Esophagus muscularis mucosa (tissue), 4 donors: ENCODE measurements around the gene CDC42BPA. TPM values are rescaled to one million over a fixed set of nuclear protein-coding genes. Genes with fewer than 3 reads are reported as not detected.
A peak's percentile ranks its signal among the peaks of the same experiment; 100 is the strongest.

ENCODE experiments used
- DNase-seq: peaks from one replicate; pipeline ENCODE4 v3.0.0-alpha.2; 2017; ENCODE audit errors: extremely low spot score
- H3K27ac ChIP-seq, 4 donors: fragments of 200-600 bp; sonication (generic); replicated peaks in 1 of 4; 1 replicate in 3 of 4; 2 replicates in 1 of 4; pipeline ENCODE4 v1.5.1; 2016 to 2019; ENCODE audit warnings: mild to moderate bottlenecking in 1 of 4
- H3K27me3 ChIP-seq, 4 donors: fragments of 200-600 bp; sonication (generic); one replicate each; pipeline versions ENCODE4 v1.5.1 to v1.6.0; 2016 to 2019
- H3K36me3 ChIP-seq, 4 donors: fragments of 200-600 bp; sonication (generic); one replicate each; pipeline ENCODE4 v1.5.1; 2016 to 2019
- H3K4me1 ChIP-seq, 4 donors: fragments of 200-600 bp; sonication (generic); one replicate each; pipeline ENCODE4 v1.5.1; 2016 to 2019
- H3K4me3 ChIP-seq, 4 donors: fragments of 200-600 bp; sonication (generic); 1 replicate in 2 of 4; 2 replicates in 2 of 4; pipeline ENCODE4 v1.5.1; 2016 to 2019; ENCODE audit warnings: mild to moderate bottlenecking in 4 of 4, moderate library complexity in 1 of 4
- H3K9me3 ChIP-seq, 4 donors: fragments of 200-600 bp; sonication (generic); 1 replicate in 3 of 4; 2 replicates in 1 of 4; pipeline ENCODE4 v1.5.1; 2016 to 2019
- EP300 ChIP-seq: sonication (generic); formaldehyde crosslinking; IDR thresholded peaks from one replicate; pipeline ENCODE4 v1.6.1; 2017; ENCODE audit warnings: antibody characterized with exemption
- POLR2A ChIP-seq: fragments of 450-650 bp; IDR thresholded peaks from one replicate; pipeline ENCODE4 v1.6.1; 2017; ENCODE audit warnings: antibody characterized with exemption, moderate library complexity, mild to moderate bottlenecking, low read depth
- POLR2AphosphoS5 ChIP-seq, 2 donors: sonication (generic); formaldehyde crosslinking; IDR thresholded peaks; one replicate each; pipeline ENCODE4 v1.6.1; 2017; ENCODE audit warnings: antibody characterized with exemption in 2 of 2
- WGBS: methylation state at CpG from one replicate; pipeline ENCODE4 v1.1.5; 2018; 5-methylcytosine and 5-hydroxymethylcytosine counted together
- intact Hi-C: fragments of 100-400 bp; cut with DNase I; formaldehyde crosslinking; loops from one replicate; pipeline ENCODE4 v1.15.1; 2023
- total RNA-seq, 4 donors: library from RNA; depleted of rRNA; stranded (reverse); fragments of >200 nt; gene quantifications; one replicate each; pipeline versions ENCODE4 v1.1.0 to v1.2.1, GENCODE V29; 2016
- TF ChIP-seq, protein P1 (sequence below), 3 experiments: fragments of 200-600 bp in 2 of 3; fragments of 450-650 bp in 1 of 3; sonication (generic) in 2 of 3; IDR thresholded peaks; one replicate each; pipeline ENCODE4 v1.5.1; 2017 to 2019; ENCODE audit warnings: antibody characterized with exemption in 3 of 3, mild to moderate bottlenecking in 2 of 3, moderate library complexity in 1 of 3

Gene CDC42BPA
- total RNA-seq = 10 to 100 TPM; 59.5 to 72.2 (median 69.7) TPM

DNA sequence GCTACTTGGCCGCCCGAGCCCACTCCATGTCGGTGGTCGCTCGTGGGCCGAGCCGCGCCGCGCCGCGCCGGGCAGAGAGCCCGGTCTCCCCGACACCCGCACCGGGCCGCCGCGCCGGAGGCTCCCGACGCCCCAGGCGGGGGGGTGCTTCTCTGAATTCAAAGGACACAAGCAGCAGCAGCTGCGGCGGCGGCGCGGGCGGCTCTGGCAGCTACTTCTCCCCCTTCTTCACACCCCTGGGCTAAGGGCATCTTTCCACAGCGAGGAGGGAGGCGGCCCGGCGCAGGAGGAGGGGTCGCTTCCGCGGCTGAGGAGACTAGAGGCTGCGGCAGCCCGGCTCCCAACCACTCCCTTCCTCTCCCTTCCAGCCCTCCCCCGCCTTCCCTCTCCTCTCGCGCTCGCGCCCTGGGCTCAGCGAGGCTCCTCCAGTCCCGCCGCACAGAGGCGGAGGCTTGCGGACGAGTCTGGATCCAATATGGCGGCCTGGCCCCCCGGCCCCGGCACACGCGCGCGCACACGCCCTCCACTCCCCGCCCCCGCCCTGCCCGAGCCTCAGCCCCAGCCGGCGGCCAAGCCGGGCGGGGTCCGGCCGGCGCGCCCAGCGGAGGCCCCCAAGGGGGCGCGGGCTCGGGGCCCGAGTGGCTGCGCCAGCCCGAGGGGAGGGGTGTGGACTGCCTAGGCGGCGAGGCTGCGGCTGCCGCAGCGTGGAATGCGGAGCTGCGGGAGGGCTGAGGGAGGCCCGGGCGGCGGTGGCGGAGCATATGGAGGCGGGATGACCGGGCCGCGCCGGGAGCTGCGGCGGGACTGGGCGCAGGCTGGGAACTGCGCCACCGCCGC, at the start of gene CDC42BPA:
Gene CDC42BPA (minus strand): TSS at position 477 of the 837 bp plus-strand sequence. CDS start 1,310 bp downstream, outside the sequence.
- peak within 1 kb of the TSS; percentile 87 to 97 (median 92) for H3K4me3 ChIP-seq
- H3K27ac ChIP-seq = peak within 1 kb of the TSS; percentile 87 to 98 (median 96)
- no peak for DNase-seq
- whole genome bisulfite sequencing = 0% methylated on average over 13 of the region's 98 CpGs
- no peaks in the 10 kb centered on the region for H3K36me3 ChIP-seq
- H3K27me3 ChIP-seq = no peaks in the 10 kb centered on the region
- TF ChIP-seq POLR2A = no peak
- TF ChIP-seq EP300 = no peak
- TF ChIP-seq, protein P1, sequence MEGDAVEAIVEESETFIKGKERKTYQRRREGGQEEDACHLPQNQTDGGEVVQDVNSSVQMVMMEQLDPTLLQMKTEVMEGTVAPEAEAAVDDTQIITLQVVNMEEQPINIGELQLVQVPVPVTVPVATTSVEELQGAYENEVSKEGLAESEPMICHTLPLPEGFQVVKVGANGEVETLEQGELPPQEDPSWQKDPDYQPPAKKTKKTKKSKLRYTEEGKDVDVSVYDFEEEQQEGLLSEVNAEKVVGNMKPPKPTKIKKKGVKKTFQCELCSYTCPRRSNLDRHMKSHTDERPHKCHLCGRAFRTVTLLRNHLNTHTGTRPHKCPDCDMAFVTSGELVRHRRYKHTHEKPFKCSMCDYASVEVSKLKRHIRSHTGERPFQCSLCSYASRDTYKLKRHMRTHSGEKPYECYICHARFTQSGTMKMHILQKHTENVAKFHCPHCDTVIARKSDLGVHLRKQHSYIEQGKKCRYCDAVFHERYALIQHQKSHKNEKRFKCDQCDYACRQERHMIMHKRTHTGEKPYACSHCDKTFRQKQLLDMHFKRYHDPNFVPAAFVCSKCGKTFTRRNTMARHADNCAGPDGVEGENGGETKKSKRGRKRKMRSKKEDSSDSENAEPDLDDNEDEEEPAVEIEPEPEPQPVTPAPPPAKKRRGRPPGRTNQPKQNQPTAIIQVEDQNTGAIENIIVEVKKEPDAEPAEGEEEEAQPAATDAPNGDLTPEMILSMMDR (IDR thresholded peaks at IDR 0.05) = no peak
- TF ChIP-seq POLR2AphosphoS5 (IDR thresholded peaks at IDR 0.05) = peak; percentile 51 to 78
- no peaks in the 10 kb centered on the region for H3K9me3 ChIP-seq
- peaks cover 5 to 18% (median 12%) of the 10 kb centered on the region in 4 donors for H3K4me1 ChIP-seq
- intact Hi-C loops = loop anchor here (10.0 kb wide), 1 partner anchor 117 kb away; no protein-coding TSS in a partner anchor

DNA sequence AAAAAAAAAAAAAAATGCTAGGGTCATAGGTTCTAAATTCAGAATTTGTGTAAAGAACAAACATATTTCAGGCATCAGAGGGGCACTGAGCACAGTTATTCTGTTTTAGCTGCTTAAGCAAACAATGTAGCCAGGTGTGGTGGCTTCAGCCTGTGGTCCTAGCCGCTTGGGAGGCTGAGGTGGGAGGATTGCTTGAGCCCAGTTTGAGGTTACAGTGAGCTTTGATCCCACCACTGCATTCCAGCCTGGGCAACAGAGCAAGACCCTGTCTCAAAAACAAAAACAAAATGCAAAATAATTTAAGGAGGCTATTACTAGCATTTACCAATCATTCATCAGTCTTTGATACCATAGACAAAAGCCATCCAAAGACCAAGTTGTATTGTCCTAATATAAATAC, 49.7 kb upstream of the CDC42BPA start:
- no peak for TF ChIP-seq POLR2AphosphoS5 (IDR thresholded peaks at IDR 0.05)
- no peak for TF ChIP-seq EP300
- TF ChIP-seq POLR2A = no peak
- TF ChIP-seq, protein P1 (IDR thresholded peaks at IDR 0.05) = no peak
- Histone ChIP-seq H3K4me1 (no peaks in the 10 kb centered on the region), H3K27me3 (no peaks in the 10 kb centered on the region), H3K36me3 (no peaks in the 10 kb centered on the region), H3K4me3 (no peak overlapping the region), H3K27ac (no peak overlapping the region), H3K9me3 (no peaks in the 10 kb centered on the region)
- intact Hi-C loops = no loop called here
- 100% methylated on average over 1 of the region's 1 CpG for WGBS
- no peak for DNase-seq

GRCh38 chr1:227365473-227366431, 47.5 kb upstream of the CDC42BPA start:
- Histone ChIP-seq H3K4me1 (no peaks in the 10 kb centered on the region), H3K4me3 (no peak overlapping the region), H3K9me3 (no peaks in the 10 kb centered on the region), H3K27me3 (no peaks in the 10 kb centered on the region), H3K36me3 (no peaks in the 10 kb centered on the region), H3K27ac (no peak overlapping the region)
- 92% methylated on average over 8 of the region's 8 CpGs for WGBS
- no peak for TF ChIP-seq POLR2AphosphoS5 (IDR thresholded peaks at IDR 0.05)
- no peak for TF ChIP-seq POLR2A
- no peak for TF ChIP-seq EP300
- TF ChIP-seq, protein P1 (IDR thresholded peaks at IDR 0.05) = no peak
- intact Hi-C loops = no loop called here
- no peak for DNase-seq

- DNase-seq = no peak
- Histone ChIP-seq H3K36me3 (no peaks in the 10 kb centered on the region), H3K27me3 (no peaks in the 10 kb centered on the region), H3K4me3 (no peak overlapping the region), H3K4me1 (no peaks in the 10 kb centered on the region), H3K27ac (no peak overlapping the region), H3K9me3 (no peaks in the 10 kb centered on the region)
- intact Hi-C loops = no loop called here
- no peak for TF ChIP-seq POLR2A
- TF ChIP-seq EP300 = no peak
- TF ChIP-seq, protein P1 (IDR thresholded peaks at IDR 0.05) = no peak
- TF ChIP-seq POLR2AphosphoS5 (IDR thresholded peaks at IDR 0.05) = no peak
- 78% methylated on average over 2 of the region's 2 CpGs for WGBS
These were observed 46.4 kb upstream of the CDC42BPA start for GRCh38 chr1:227364657-227365056.
